ENCODE measurements around the gene SNU13. TPM values are rescaled to one million over a fixed set of nuclear protein-coding genes. Genes with fewer than 3 reads are reported as not detected.

Gene SNU13
- total and polyA plus RNA-seq, 2 donors (not counting 1 experiment from before 2014, with no cell fraction given): 99.0 to 114 TPM

DNA sequence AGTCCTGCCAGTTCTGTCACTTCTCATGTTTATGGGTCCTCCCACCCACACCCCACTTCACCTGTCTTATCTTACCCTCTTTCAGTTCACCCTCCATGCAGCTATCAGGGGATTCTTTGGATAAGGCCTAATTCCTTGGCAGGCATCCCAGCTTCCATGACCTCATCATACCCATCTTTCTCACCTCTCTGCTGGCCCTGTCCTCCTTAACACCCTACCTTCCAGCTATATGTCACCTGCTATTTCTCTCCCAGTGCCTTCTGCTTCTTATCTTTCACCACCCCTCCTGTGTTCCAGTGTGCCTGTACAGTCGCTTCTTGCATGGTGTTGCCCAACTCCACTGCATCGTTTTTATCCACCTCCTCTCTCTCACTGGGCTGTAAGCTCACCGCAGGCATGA lies 28.3 kb downstream of the SNU13 start:
- H3K4me3 Mint-ChIP-seq: no peak overlapping the region
- H3K27me3 Mint-ChIP-seq: no peaks in the 10 kb centered on the region
- Histone ChIP-seq H3K4me2 (replicated peaks; ENCODE audit: low read depth, low read length, poor library complexity, severe bottlenecking) (no peak overlapping the region), H3K9ac (ENCODE audit: low read length) (no peak overlapping the region), H3K27me3 (replicated peaks in 1 of 4; ENCODE audit: control extremely low read depth in 1 of 4, control insufficient read depth in 3 of 4, insufficient read depth in 4 of 4, low read length in 3 of 4) (no peaks in the 10 kb centered on the region), H3K4me1 (ENCODE audit: control insufficient read depth in 2 of 2, insufficient read depth in 2 of 2, low read length in 2 of 2) (no peaks in the 10 kb centered on the region), H3K4me3 (ENCODE audit: control extremely low read depth in 1 of 5, extremely low read depth in 1 of 5, insufficient read depth in 1 of 5, low read depth in 2 of 5, low read length in 4 of 5) (no peak overlapping the region), H4K20me1 (ENCODE audit: control insufficient read depth, insufficient read depth, low read length, poor library complexity, severe bottlenecking) (no peaks in the 10 kb centered on the region), H3K9me3 (ENCODE audit: control extremely low read depth in 1 of 3, control insufficient read depth in 2 of 3, insufficient read depth in 1 of 3, low read length in 2 of 3) (no peaks in the 10 kb centered on the region), H3K36me3 (replicated peaks in 1 of 2; ENCODE audit: control extremely low read depth in 1 of 2, control insufficient read depth in 1 of 2, extremely low read depth in 1 of 2, insufficient read depth in 2 of 2, low read length in 1 of 2) (peaks cover 2 to 88% of the 10 kb centered on the region in 2 experiments), H2AFZ (ENCODE audit: insufficient read depth, low read depth, low read length, poor library complexity, severe bottlenecking) (no peak overlapping the region), H3K27ac (ENCODE audit: low read length in 2 of 2) (peak overlapping the region in 1 of 2 donors; percentile 19), H3K79me2 (ENCODE audit: control insufficient read depth, insufficient read depth, low read length) (no peaks in the 10 kb centered on the region)
- intact Hi-C loops (cut with micrococcal nuclease): no loop called here
- WGBS (ENCODE audit: insufficient coverage): 96% methylated on average over 3 of the region's 3 CpGs
- no peak overlapping the region for H3K27ac Mint-ChIP-seq
- TF ChIP-seq EZH2 (IDR thresholded peaks at IDR 0.05; ENCODE audit: borderline replicate concordance, insufficient read depth, low read depth, low read length, poor library complexity, severe bottlenecking): no peak
- TF ChIP-seq, protein P1, sequence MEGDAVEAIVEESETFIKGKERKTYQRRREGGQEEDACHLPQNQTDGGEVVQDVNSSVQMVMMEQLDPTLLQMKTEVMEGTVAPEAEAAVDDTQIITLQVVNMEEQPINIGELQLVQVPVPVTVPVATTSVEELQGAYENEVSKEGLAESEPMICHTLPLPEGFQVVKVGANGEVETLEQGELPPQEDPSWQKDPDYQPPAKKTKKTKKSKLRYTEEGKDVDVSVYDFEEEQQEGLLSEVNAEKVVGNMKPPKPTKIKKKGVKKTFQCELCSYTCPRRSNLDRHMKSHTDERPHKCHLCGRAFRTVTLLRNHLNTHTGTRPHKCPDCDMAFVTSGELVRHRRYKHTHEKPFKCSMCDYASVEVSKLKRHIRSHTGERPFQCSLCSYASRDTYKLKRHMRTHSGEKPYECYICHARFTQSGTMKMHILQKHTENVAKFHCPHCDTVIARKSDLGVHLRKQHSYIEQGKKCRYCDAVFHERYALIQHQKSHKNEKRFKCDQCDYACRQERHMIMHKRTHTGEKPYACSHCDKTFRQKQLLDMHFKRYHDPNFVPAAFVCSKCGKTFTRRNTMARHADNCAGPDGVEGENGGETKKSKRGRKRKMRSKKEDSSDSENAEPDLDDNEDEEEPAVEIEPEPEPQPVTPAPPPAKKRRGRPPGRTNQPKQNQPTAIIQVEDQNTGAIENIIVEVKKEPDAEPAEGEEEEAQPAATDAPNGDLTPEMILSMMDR (IDR thresholded peaks at IDR 0.05): no peak
- no peaks in the 10 kb centered on the region for H3K4me1 Mint-ChIP-seq
- ChIA-PET CTCF (interaction anchor here (0.6 kb wide), 1 partner anchor 17 kb away, joined by 3 read pairs; no protein-coding TSS in a partner anchor), POLR2A (no interaction called here)
- DNase-seq (no peak), ATAC-seq (ENCODE audit: low read depth) (no peak)
- H3K9me3 Mint-ChIP-seq (ENCODE audit: insufficient read depth): no peaks in the 10 kb centered on the region

DNA sequence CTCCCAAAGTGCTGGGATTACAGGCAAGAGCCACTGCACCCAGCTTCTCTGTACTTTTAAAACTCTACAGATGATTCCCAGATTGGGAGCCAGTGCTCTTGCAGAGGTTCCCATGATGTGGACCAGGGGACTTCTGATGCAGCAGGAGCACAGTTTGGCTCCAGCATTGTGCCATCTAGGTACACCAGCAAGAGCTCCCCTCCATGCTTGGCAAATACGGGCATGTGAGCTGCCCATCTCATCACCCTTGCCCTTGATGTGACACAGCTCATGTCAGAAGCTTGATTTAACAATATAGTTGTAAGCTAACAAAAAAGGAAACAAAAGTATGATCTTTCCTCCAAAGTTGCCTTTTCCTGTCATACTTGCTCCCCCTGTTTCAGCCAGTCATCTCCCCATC lies 28.7 kb downstream of the SNU13 start:
- TF ChIP-seq EZH2 (IDR thresholded peaks at IDR 0.05; ENCODE audit: borderline replicate concordance, insufficient read depth, low read depth, low read length, poor library complexity, severe bottlenecking): no peak
- TF ChIP-seq, protein P1 (IDR thresholded peaks at IDR 0.05): no peak
- POLR2A ChIA-PET: no interaction called here
- Histone ChIP-seq H2AFZ (ENCODE audit: insufficient read depth, low read depth, low read length, poor library complexity, severe bottlenecking) (no peak overlapping the region), H4K20me1 (ENCODE audit: control insufficient read depth, insufficient read depth, low read length, poor library complexity, severe bottlenecking) (no peaks in the 10 kb centered on the region), H3K4me2 (replicated peaks; ENCODE audit: low read depth, low read length, poor library complexity, severe bottlenecking) (no peak overlapping the region), H3K4me3 (ENCODE audit: control extremely low read depth in 1 of 5, extremely low read depth in 1 of 5, insufficient read depth in 1 of 5, low read depth in 2 of 5, low read length in 4 of 5) (no peak overlapping the region), H3K9me3 (ENCODE audit: control extremely low read depth in 1 of 3, control insufficient read depth in 2 of 3, insufficient read depth in 1 of 3, low read length in 2 of 3) (no peaks in the 10 kb centered on the region), H3K4me1 (ENCODE audit: control insufficient read depth in 2 of 2, insufficient read depth in 2 of 2, low read length in 2 of 2) (no peaks in the 10 kb centered on the region), H3K27me3 (replicated peaks in 1 of 4; ENCODE audit: control extremely low read depth in 1 of 4, control insufficient read depth in 3 of 4, insufficient read depth in 4 of 4, low read length in 3 of 4) (no peaks in the 10 kb centered on the region), H3K9ac (ENCODE audit: low read length) (no peak overlapping the region), H3K36me3 (replicated peaks in 1 of 2; ENCODE audit: control extremely low read depth in 1 of 2, control insufficient read depth in 1 of 2, extremely low read depth in 1 of 2, insufficient read depth in 2 of 2, low read length in 1 of 2) (peaks cover 2 to 88% of the 10 kb centered on the region in 2 experiments), H3K27ac (ENCODE audit: low read length in 2 of 2) (no peak overlapping the region), H3K79me2 (ENCODE audit: control insufficient read depth, insufficient read depth, low read length) (no peaks in the 10 kb centered on the region)
- Mint-ChIP-seq H3K9me3 (ENCODE audit: insufficient read depth) (no peaks in the 10 kb centered on the region), H3K4me1 (no peaks in the 10 kb centered on the region), H3K27me3 (no peaks in the 10 kb centered on the region), H3K27ac (no peak overlapping the region), H3K4me3 (no peak overlapping the region)
- CTCF ChIA-PET: no interaction called here
- no CpG with 5 or more reads among the region's 1 CpG for WGBS (ENCODE audit: insufficient coverage)
- DNase-seq: no peak
- intact Hi-C loops (cut with micrococcal nuclease): no loop called here
- ATAC-seq (ENCODE audit: low read depth): no peak

All from B cell (primary cell).